HG02885 (cell line): ENCODE data around the gene CTNND2.

Experiments
- ATAC-seq: cut with Tn5 transposase; IDR thresholded peaks from one replicate; pipeline ENCODE4 v1.9.1; 2021; ENCODE audit warnings: mild to moderate bottlenecking; ENCODE audit not compliant: unreplicated experiment, poor library complexity

CTNND2 gene

GRCh38 chr5:11300736-11301135, 603.5 kb downstream of the CTNND2 start:
- no peak for ATAC-seq

- ATAC-seq, result no peak
Observed at GRCh38 chr5:11298877-11299276, 605.4 kb downstream of the CTNND2 start.

- ATAC-seq, result no peak
Observed at GRCh38 chr5:11293523-11293922, 610.7 kb downstream of the CTNND2 start.

- no peak for ATAC-seq
Observed at GRCh38 chr5:11292648-11293356, 611.4 kb downstream of the CTNND2 start.

GRCh38 chr5:11289733-11290132, 614.5 kb downstream of the CTNND2 start:
- no peak for ATAC-seq

GRCh38 chr5:11289208-11289607, 615.0 kb downstream of the CTNND2 start:
- ATAC-seq, result no peak

- no peak for ATAC-seq
Observed at GRCh38 chr5:11281842-11282241, 622.4 kb downstream of the CTNND2 start.

- no peak for ATAC-seq
Observed at GRCh38 chr5:11277323-11277722, 626.9 kb downstream of the CTNND2 start.

- ATAC-seq, result no peak
Observed at GRCh38 chr5:11273180-11273903, 630.9 kb downstream of the CTNND2 start.

GRCh38 chr5:11269515-11269914, 634.7 kb downstream of the CTNND2 start:
- no peak for ATAC-seq

GRCh38 chr5:11268891-11269290, 635.4 kb downstream of the CTNND2 start:
- ATAC-seq, result no peak

GRCh38 chr5:11266331-11266730, 637.9 kb downstream of the CTNND2 start:
- no peak for ATAC-seq

- ATAC-seq, result no peak
Observed at GRCh38 chr5:11261241-11261640, 643.0 kb downstream of the CTNND2 start.

- no peak for ATAC-seq
Observed at GRCh38 chr5:11258001-11258400, 646.2 kb downstream of the CTNND2 start.

- ATAC-seq, result no peak
Observed at GRCh38 chr5:11252523-11252922, 651.7 kb downstream of the CTNND2 start.

GRCh38 chr5:11252075-11252474, 652.2 kb downstream of the CTNND2 start:
- ATAC-seq, result no peak

GRCh38 chr5:11251247-11251646, 653.0 kb downstream of the CTNND2 start:
- ATAC-seq, result no peak

GRCh38 chr5:11248966-11249365, 655.3 kb downstream of the CTNND2 start:
- no peak for ATAC-seq

GRCh38 chr5:11247224-11247623, 657.0 kb downstream of the CTNND2 start:
- no peak for ATAC-seq

GRCh38 chr5:11240293-11241190, 663.7 kb downstream of the CTNND2 start:
- ATAC-seq, result no peak
